Vagina (tissue), 2 donors: Measurements from ENCODE around the gene CTNNA3.

Source experiments
- CTCF ChIP-seq, 3 experiments: fragments of 450-650 bp in 2 of 3; fragments of 200-600 bp in 1 of 3; sonication (generic) in 1 of 3; IDR thresholded peaks; one replicate each; pipeline ENCODE4 v1.5.1; 2017 to 2019; ENCODE audit warnings: antibody characterized with exemption in 3 of 3, mild to moderate bottlenecking in 2 of 3, moderate library complexity in 2 of 3
- POLR2A ChIP-seq, 2 donors: fragments of 450-650 bp; IDR thresholded peaks; one replicate each; pipeline ENCODE4 v1.6.1; 2017; ENCODE audit warnings: antibody characterized with exemption in 2 of 2, mild to moderate bottlenecking in 2 of 2, moderate library complexity in 2 of 2
- POLR2AphosphoS5 ChIP-seq, 2 donors: sonication (generic); formaldehyde crosslinking; IDR thresholded peaks; one replicate each; pipeline ENCODE4 v1.9.0; 2017; ENCODE audit warnings: antibody characterized with exemption in 2 of 2, mild to moderate bottlenecking in 2 of 2, low read depth in 1 of 2; ENCODE audit not compliant: insufficient read depth in 1 of 2

DNA sequence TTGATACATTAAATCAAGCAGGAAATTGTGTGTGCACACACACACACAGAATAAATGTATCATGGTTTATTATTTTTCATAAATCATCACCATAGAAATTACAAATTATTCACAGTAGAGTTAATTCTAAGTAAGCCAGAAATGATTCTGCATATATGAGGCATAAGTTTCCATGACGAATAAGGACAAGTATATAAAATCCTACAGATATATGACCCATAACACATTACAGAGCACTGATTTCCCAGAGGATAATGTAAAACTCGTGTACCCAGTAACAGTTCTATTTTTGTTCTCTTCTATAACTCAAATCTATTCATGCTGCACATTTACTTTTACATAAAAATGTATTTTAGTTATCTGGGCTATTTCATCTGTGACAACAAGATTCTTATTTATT, 600.5 kb downstream of the CTNNA3 start:
- TF ChIP-seq POLR2A (IDR thresholded peaks at IDR 0.05) (no peak), POLR2AphosphoS5 (IDR thresholded peaks at IDR 0.05; ENCODE audit: insufficient read depth in 1 of 2, low read depth in 1 of 2) (no peak), CTCF (IDR thresholded peaks at IDR 0.05) (no peak)
